Glutamatergic neuron (in vitro differentiated cells): ENCODE measurements around the gene GNAI1. TPM values are rescaled to one million over a fixed set of nuclear protein-coding genes. Genes with fewer than 3 reads are reported as not detected.

Experiments used
- DNase-seq: peaks from one replicate; pipeline ENCODE4 v3.0.0; 2022
- H3K27ac Mint-ChIP-seq: one replicate; pipeline ENCODE4 v1.8.0; 2020; ENCODE audit warnings: mild to moderate bottlenecking, mixed read lengths, inconsistent platforms; ENCODE audit not compliant: unreplicated experiment
- H3K27me3 Mint-ChIP-seq: one replicate; pipeline ENCODE4 v1.8.0; 2020; ENCODE audit warnings: mild to moderate bottlenecking, moderate library complexity, mixed read lengths, inconsistent platforms; ENCODE audit not compliant: unreplicated experiment
- H3K36me3 Mint-ChIP-seq: one replicate; pipeline ENCODE4 v1.8.0; 2020; ENCODE audit warnings: mild to moderate bottlenecking, mixed read lengths, inconsistent platforms; ENCODE audit not compliant: unreplicated experiment
- H3K4me1 Mint-ChIP-seq: one replicate; pipeline ENCODE4 v1.8.0; 2020; ENCODE audit warnings: mild to moderate bottlenecking, low read depth, mixed read lengths, inconsistent platforms; ENCODE audit not compliant: unreplicated experiment
- H3K4me3 Mint-ChIP-seq: one replicate; pipeline ENCODE4 v1.8.0; 2020; ENCODE audit warnings: mild to moderate bottlenecking, mixed read lengths, inconsistent platforms; ENCODE audit not compliant: unreplicated experiment
- H3K9me3 Mint-ChIP-seq: one replicate; pipeline ENCODE4 v1.8.0; 2020; ENCODE audit warnings: mild to moderate bottlenecking, moderate library complexity, mixed read lengths, inconsistent platforms; ENCODE audit not compliant: unreplicated experiment
- long read RNA-seq: library from polyadenylated mRNA; unstranded; transcript quantifications from one replicate; pipeline ENCODE4 v2.0.0, GENCODE V29; 2020; ENCODE audit not compliant: unreplicated experiment
- total RNA-seq: library from RNA; stranded (reverse); fragmentation: NEBNext Ultra II Directional; extraction: Animal tissue kit (Norgen Biotek cat#: 25700); gene quantifications from one replicate; pipeline ENCODE4 v1.2.1, GENCODE V29; 2021; ENCODE audit not compliant: unreplicated experiment
- TF ChIP-seq, protein P1 (sequence below): fragments of 200-600 bp; sonication (generic); IDR thresholded peaks from one replicate; pipeline ENCODE4 v1.5.0; 2021; ENCODE audit not compliant: partially characterized antibody, unreplicated experiment

GNAI1 gene
- total RNA-seq, result 61.9 TPM
- long read RNA-seq, full-length matches to known transcripts, result 36 of 42 reads
- long read RNA-seq, partial matches to known transcripts, result 1 of 42 reads
- long read RNA-seq, other reads (novel, unspliced or antisense), result 5 of 42 reads

DNA sequence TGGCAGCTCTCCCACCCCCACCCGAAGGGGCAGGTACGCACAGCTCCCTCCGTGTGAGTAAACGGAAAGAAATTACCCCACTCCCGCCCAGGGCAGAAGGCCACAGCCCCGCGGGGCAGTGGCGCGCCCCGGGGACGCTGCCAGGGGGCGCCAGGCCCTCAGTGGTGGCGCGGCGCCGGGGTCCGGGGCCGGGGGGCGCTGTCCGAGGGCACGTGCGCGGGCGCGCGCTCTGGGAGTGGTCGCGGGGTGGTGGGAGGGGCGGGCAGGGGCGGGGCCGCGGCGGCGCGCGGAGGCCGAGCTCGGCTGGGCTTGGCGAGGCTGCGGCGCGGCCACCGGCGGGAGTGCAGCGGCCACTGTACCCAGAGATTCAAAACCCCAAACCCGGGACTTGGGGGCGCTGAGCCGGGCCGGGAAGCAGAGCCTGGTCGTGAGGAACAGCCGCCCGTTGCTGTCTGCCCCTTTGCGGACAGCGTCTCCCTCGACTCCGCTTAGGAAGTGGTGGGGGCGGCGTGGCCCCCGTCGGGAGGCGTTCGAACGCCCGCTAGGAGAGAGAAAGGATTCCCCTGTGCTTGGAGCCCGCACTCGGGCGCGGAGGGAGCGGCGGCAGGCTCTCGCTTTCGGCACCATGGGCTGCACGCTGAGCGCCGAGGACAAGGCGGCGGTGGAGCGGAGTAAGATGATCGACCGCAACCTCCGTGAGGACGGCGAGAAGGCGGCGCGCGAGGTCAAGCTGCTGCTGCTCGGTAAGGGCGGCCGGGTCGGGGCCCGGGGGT lies at the start of gene GNAI1:
GNAI1 (plus strand) TSS at position 296 of the 773 bp plus-strand sequence; CDS start at position 626, 330 bp downstream.
- H3K4me3 Mint-ChIP-seq, result peak within 1 kb of the TSS; percentile 87
- H3K27me3 Mint-ChIP-seq, result peaks cover 7% of the 10 kb centered on the region
- peak within 1 kb of the TSS; percentile 83 for H3K27ac Mint-ChIP-seq
- DNase-seq, result peak; percentile 88
- peaks cover 8% of the 10 kb centered on the region for H3K9me3 Mint-ChIP-seq
- peaks cover 29% of the 10 kb centered on the region for H3K4me1 Mint-ChIP-seq
- H3K36me3 Mint-ChIP-seq, result no peaks in the 10 kb centered on the region
- TF ChIP-seq, protein P1, sequence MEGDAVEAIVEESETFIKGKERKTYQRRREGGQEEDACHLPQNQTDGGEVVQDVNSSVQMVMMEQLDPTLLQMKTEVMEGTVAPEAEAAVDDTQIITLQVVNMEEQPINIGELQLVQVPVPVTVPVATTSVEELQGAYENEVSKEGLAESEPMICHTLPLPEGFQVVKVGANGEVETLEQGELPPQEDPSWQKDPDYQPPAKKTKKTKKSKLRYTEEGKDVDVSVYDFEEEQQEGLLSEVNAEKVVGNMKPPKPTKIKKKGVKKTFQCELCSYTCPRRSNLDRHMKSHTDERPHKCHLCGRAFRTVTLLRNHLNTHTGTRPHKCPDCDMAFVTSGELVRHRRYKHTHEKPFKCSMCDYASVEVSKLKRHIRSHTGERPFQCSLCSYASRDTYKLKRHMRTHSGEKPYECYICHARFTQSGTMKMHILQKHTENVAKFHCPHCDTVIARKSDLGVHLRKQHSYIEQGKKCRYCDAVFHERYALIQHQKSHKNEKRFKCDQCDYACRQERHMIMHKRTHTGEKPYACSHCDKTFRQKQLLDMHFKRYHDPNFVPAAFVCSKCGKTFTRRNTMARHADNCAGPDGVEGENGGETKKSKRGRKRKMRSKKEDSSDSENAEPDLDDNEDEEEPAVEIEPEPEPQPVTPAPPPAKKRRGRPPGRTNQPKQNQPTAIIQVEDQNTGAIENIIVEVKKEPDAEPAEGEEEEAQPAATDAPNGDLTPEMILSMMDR, result peak; percentile 52

DNA sequence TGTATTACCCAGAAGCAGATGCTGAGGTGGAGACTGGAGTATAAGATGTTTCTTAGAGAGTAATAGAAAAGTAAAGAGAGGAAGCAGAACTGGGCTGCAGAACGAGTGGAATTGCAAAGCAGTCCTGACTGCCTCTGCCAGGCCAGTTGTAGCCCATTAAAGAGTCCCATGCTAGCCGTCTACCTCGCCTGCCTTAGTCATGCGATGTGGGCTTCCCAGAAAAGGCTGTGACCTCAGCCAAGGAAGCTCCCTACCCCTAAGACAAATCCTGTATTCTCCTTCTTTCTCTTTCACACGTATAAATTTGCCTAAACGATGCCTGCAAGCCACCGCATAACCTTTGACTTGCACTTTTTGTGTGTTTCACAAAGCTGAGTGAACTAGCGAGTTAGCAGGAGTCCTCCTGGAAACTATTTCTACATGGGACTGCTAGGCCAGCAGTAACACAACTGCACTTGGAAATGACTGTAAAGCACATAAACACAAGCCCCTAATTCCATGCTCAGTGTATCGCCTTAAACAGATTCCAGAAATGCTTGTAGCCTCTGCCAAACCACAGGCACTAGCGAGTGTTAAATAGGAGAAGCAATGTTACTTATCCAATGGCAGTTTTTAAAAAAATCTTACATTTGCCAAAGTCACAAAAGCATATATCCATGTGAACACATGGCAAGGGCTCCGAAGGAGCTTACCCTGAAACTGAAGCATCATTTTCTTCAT lies 47.4 kb upstream of the GNAI1 start:
- H3K27me3 Mint-ChIP-seq, result no peaks in the 10 kb centered on the region
- no peaks in the 10 kb centered on the region for H3K9me3 Mint-ChIP-seq
- H3K4me3 Mint-ChIP-seq, result no peak overlapping the region
- no peak for DNase-seq
- H3K27ac Mint-ChIP-seq, result no peak overlapping the region
- H3K36me3 Mint-ChIP-seq, result no peaks in the 10 kb centered on the region
- H3K4me1 Mint-ChIP-seq, result no peaks in the 10 kb centered on the region
- TF ChIP-seq, protein P1, result no peak

DNA sequence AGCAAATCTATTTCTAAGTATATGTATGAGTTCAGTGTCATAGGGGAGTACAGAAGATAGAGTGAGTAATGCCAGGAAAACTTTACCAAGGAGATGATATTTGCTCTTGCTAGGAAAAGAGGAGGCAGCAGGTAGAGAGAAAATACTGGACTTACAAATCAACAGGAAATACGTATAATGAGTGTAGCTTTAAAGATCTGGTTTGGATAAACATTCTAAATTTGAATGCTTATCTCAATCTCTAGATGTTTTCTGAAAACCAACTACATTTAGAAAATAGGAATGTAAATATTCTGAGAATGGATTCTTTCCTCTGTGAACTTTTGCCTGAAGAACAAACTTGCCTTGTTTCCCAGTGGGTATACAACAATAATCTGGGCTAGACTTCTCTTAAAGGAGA lies 46.9 kb upstream of the GNAI1 start:
- no peaks in the 10 kb centered on the region for H3K36me3 Mint-ChIP-seq
- TF ChIP-seq, protein P1, result no peak
- no peak overlapping the region for H3K4me3 Mint-ChIP-seq
- no peaks in the 10 kb centered on the region for H3K4me1 Mint-ChIP-seq
- no peak overlapping the region for H3K27ac Mint-ChIP-seq
- H3K9me3 Mint-ChIP-seq, result no peaks in the 10 kb centered on the region
- no peaks in the 10 kb centered on the region for H3K27me3 Mint-ChIP-seq
- DNase-seq, result no peak

DNA sequence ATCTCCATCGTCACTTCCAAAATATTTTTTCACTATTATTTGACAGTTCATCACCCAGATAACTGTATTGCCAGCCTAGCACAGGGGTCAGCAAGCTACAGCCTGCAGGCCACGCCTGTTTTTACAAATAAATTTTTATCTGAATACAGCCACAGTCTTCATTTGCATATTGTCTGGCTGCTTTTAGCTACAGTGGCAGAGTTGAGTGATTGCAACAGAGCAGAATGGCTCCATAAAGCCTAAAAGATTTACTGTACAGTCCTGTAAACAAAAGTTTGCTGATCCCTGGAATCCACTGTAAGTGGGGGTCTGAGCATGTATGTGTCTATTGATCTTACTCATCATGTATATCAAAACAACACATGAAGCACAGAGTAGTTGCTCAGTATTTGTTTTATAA lies 45.9 kb upstream of the GNAI1 start:
- H3K27ac Mint-ChIP-seq, result no peak overlapping the region
- TF ChIP-seq, protein P1, result no peak
- no peak for DNase-seq
- no peaks in the 10 kb centered on the region for H3K9me3 Mint-ChIP-seq
- H3K36me3 Mint-ChIP-seq, result no peaks in the 10 kb centered on the region
- no peaks in the 10 kb centered on the region for H3K27me3 Mint-ChIP-seq
- H3K4me1 Mint-ChIP-seq, result no peaks in the 10 kb centered on the region
- H3K4me3 Mint-ChIP-seq, result no peak overlapping the region
